Osteoblast (primary cell): Measurements from ENCODE around the gene FBLN7. TPM values are rescaled to one million over a fixed set of nuclear protein-coding genes. Genes with fewer than 3 reads are reported as not detected.

Source experiments
- DNase-seq: peaks from one replicate; pipeline ENCODE4 v3.0.0; 2011; ENCODE audit warnings: low spot score, mixed read lengths; ENCODE audit not compliant: insufficient read length; ENCODE audit errors: missing footprints
- H2AFZ ChIP-seq: 2 replicates; pipeline ENCODE4 v1.6.0; 2011; ENCODE audit warnings: mild to moderate bottlenecking, low read length
- H3K27ac ChIP-seq: 2 replicates; pipeline ENCODE4 v1.5.1; 2011; ENCODE audit warnings: mild to moderate bottlenecking, low read depth, low read length, moderate library complexity
- H3K27me3 ChIP-seq: 2 replicates; pipeline ENCODE4 v1.6.0; 2012; ENCODE audit warnings: mild to moderate bottlenecking, control low read depth, inconsistent platforms, low read length, moderate library complexity; ENCODE audit not compliant: insufficient read depth
- H3K36me3 ChIP-seq: 2 replicates; pipeline ENCODE4 v1.5.1; 2011; ENCODE audit warnings: mild to moderate bottlenecking, low read length, control low read depth, moderate library complexity; ENCODE audit not compliant: insufficient read depth
- H3K4me1 ChIP-seq: 2 replicates; pipeline ENCODE4 v1.5.1; 2011; ENCODE audit warnings: mild to moderate bottlenecking, low read length, control low read depth, moderate library complexity; ENCODE audit not compliant: insufficient read depth
- H3K4me2 ChIP-seq: 2 replicates; pipeline ENCODE4 v1.6.0; 2011; ENCODE audit warnings: mild to moderate bottlenecking, low read length; ENCODE audit not compliant: insufficient read depth
- H3K4me3 ChIP-seq: fragments of 200-600 bp; sonication (generic); 3 replicates; pipeline ENCODE4 v1.5.1; 2012; ENCODE audit warnings: mild to moderate bottlenecking, low read length, inconsistent platforms; ENCODE audit not compliant: insufficient read depth
- H3K79me2 ChIP-seq: 2 replicates; pipeline ENCODE4 v1.6.0; 2012; ENCODE audit warnings: mild to moderate bottlenecking, low read length, control low read depth, inconsistent platforms; ENCODE audit not compliant: insufficient read depth
- H3K9me3 ChIP-seq: 2 replicates; pipeline ENCODE4 v1.5.1; 2011; ENCODE audit warnings: low read depth, low read length, control low read depth
- H4K20me1 ChIP-seq: 2 replicates; pipeline ENCODE4 v1.6.0; 2012; ENCODE audit warnings: mild to moderate bottlenecking, low read length, control low read depth; ENCODE audit not compliant: insufficient read depth
- total RNA-seq: library from RNA; depleted of rRNA; stranded (reverse); fragments of >200 nt; gene quantifications from 2 replicates; pipeline ENCODE4 v1.2.3, GENCODE V29; 2012
- TF ChIP-seq, protein P1 (sequence below): IDR thresholded peaks from 2 replicates; pipeline ENCODE4 v1.5.1; 2011; ENCODE audit warnings: mild to moderate bottlenecking, low read depth, low read length, moderate library complexity; ENCODE audit errors: extremely low read depth

The FBLN7 gene
- total RNA-seq, 1 donor = 5.8 TPM

GRCh38 chr2:112165296-112165695 lies 27.1 kb downstream of the FBLN7 start:
- no peak for DNase-seq
- TF ChIP-seq, protein P1, sequence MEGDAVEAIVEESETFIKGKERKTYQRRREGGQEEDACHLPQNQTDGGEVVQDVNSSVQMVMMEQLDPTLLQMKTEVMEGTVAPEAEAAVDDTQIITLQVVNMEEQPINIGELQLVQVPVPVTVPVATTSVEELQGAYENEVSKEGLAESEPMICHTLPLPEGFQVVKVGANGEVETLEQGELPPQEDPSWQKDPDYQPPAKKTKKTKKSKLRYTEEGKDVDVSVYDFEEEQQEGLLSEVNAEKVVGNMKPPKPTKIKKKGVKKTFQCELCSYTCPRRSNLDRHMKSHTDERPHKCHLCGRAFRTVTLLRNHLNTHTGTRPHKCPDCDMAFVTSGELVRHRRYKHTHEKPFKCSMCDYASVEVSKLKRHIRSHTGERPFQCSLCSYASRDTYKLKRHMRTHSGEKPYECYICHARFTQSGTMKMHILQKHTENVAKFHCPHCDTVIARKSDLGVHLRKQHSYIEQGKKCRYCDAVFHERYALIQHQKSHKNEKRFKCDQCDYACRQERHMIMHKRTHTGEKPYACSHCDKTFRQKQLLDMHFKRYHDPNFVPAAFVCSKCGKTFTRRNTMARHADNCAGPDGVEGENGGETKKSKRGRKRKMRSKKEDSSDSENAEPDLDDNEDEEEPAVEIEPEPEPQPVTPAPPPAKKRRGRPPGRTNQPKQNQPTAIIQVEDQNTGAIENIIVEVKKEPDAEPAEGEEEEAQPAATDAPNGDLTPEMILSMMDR = no peak
- Histone ChIP-seq H3K4me2 (no peak overlapping the region), H3K27ac (no peak overlapping the region), H3K79me2 (no peaks in the 10 kb centered on the region), H2AFZ (no peak overlapping the region), H3K9me3 (no peaks in the 10 kb centered on the region), H3K36me3 (no peaks in the 10 kb centered on the region), H3K4me1 (peaks cover 6% of the 10 kb centered on the region), H3K27me3 (no peaks in the 10 kb centered on the region), H3K4me3 (no peak overlapping the region), H4K20me1 (no peaks in the 10 kb centered on the region)

GRCh38 chr2:112166806-112167499 lies 28.8 kb downstream of the FBLN7 start:
- H3K4me2 ChIP-seq = no peak overlapping the region
- H3K9me3 ChIP-seq = no peaks in the 10 kb centered on the region
- no peak overlapping the region for H2AFZ ChIP-seq
- no peak overlapping the region for H3K4me3 ChIP-seq
- no peaks in the 10 kb centered on the region for H3K27me3 ChIP-seq
- no peaks in the 10 kb centered on the region for H3K79me2 ChIP-seq
- peaks cover 6% of the 10 kb centered on the region for H3K4me1 ChIP-seq
- DNase-seq = no peak
- no peaks in the 10 kb centered on the region for H4K20me1 ChIP-seq
- TF ChIP-seq, protein P1 = no peak
- H3K27ac ChIP-seq = no peak overlapping the region
- no peaks in the 10 kb centered on the region for H3K36me3 ChIP-seq

GRCh38 chr2:112168422-112169124 lies 30.4 kb downstream of the FBLN7 start:
- Histone ChIP-seq H3K27ac (no peak overlapping the region), H3K27me3 (no peaks in the 10 kb centered on the region), H3K4me2 (no peak overlapping the region), H3K9me3 (no peaks in the 10 kb centered on the region), H3K79me2 (no peaks in the 10 kb centered on the region), H2AFZ (no peak overlapping the region), H3K4me1 (peaks cover 6% of the 10 kb centered on the region), H3K36me3 (no peaks in the 10 kb centered on the region), H4K20me1 (no peaks in the 10 kb centered on the region), H3K4me3 (no peak overlapping the region)
- DNase-seq = no peak
- TF ChIP-seq, protein P1 = no peak

- Histone ChIP-seq H3K79me2 (no peaks in the 10 kb centered on the region), H4K20me1 (no peaks in the 10 kb centered on the region), H3K9me3 (no peaks in the 10 kb centered on the region), H2AFZ (no peak overlapping the region), H3K4me3 (no peak overlapping the region), H3K36me3 (no peaks in the 10 kb centered on the region), H3K4me2 (no peak overlapping the region), H3K4me1 (peaks cover 6% of the 10 kb centered on the region), H3K27ac (no peak overlapping the region), H3K27me3 (no peaks in the 10 kb centered on the region)
- no peak for DNase-seq
- TF ChIP-seq, protein P1 = no peak
Measured at GRCh38 chr2:112170495-112170894, 32.3 kb downstream of the FBLN7 start.
